ENCODE data around the gene DOCK11.

DOCK11 gene

DNA sequence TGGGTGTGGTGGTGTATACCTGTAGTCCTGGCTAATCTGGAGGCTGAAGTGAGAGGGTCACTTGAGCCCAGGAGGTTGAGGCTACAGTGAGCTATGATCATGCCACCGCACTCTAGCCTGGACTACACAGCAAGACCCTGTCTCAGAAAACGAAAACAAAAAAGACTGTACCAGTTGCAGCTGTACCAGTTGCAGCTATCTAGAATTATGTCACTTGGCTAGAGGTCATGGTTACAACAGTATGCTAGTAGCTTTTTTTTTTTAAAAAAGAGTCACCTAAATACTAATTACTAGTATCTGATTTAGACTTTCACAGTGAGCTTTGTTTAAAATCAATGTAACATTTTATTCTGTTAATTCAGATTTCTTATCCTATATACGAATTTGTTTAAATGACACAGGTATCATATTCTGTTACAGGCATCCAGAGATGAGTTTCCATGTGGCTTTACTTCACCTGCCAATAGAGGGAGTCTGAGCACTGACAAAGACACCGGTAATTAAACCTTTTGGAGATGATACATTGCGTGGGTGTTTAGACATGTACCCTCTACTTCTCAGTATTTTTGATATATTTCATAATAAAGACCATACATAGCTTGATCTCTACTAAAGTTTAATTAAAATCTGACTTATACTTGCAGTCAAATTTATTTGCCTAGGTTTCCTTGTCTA lies 131.6 kb downstream of the DOCK11 start:
- Histone ChIP-seq H3K9ac (ENCODE audit: low read depth, low read length, poor library complexity, severe bottlenecking) (no peak overlapping the region), H3K9me2 (replicated peaks; ENCODE audit: low read depth, low read length) (no peaks in the 10 kb centered on the region), H3K4me2 (ENCODE audit: low read depth, low read length, poor library complexity, severe bottlenecking) (no peak overlapping the region), H3K36me3 (ENCODE audit: insufficient read depth, low read length) (peaks cover 9% of the 10 kb centered on the region; the same call in 1 of the 2 replicates), H4K20me1 (ENCODE audit: insufficient read depth, low read length, poor library complexity, severe bottlenecking) (no peaks in the 10 kb centered on the region), H2AFZ (ENCODE audit: low read length) (no peak overlapping the region), H3K4me3 (ENCODE audit: low read length, poor library complexity, severe bottlenecking) (no peak overlapping the region), H3K4me1 (ENCODE audit: insufficient read depth, low read length, poor library complexity, severe bottlenecking) (no peaks in the 10 kb centered on the region), H3K9me3 (ENCODE audit: insufficient read depth, low read depth, low read length) (no peaks in the 10 kb centered on the region), H3F3A (ENCODE audit: low read depth) (no peaks in the 10 kb centered on the region), H3K27me3 (ENCODE audit: insufficient read depth, low read length, poor library complexity, severe bottlenecking) (no peaks in the 10 kb centered on the region), H3K79me2 (ENCODE audit: insufficient read depth, low read length) (no peaks in the 10 kb centered on the region)
- TF ChIP-seq EZH2phosphoT487 (IDR thresholded peaks at IDR 0.05; ENCODE audit: borderline replicate concordance): no peak
- TF ChIP-seq, protein P1, sequence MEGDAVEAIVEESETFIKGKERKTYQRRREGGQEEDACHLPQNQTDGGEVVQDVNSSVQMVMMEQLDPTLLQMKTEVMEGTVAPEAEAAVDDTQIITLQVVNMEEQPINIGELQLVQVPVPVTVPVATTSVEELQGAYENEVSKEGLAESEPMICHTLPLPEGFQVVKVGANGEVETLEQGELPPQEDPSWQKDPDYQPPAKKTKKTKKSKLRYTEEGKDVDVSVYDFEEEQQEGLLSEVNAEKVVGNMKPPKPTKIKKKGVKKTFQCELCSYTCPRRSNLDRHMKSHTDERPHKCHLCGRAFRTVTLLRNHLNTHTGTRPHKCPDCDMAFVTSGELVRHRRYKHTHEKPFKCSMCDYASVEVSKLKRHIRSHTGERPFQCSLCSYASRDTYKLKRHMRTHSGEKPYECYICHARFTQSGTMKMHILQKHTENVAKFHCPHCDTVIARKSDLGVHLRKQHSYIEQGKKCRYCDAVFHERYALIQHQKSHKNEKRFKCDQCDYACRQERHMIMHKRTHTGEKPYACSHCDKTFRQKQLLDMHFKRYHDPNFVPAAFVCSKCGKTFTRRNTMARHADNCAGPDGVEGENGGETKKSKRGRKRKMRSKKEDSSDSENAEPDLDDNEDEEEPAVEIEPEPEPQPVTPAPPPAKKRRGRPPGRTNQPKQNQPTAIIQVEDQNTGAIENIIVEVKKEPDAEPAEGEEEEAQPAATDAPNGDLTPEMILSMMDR (conservative IDR thresholded peaks at IDR 0.05; ENCODE audit: low read length): peak; percentile 52

DNA sequence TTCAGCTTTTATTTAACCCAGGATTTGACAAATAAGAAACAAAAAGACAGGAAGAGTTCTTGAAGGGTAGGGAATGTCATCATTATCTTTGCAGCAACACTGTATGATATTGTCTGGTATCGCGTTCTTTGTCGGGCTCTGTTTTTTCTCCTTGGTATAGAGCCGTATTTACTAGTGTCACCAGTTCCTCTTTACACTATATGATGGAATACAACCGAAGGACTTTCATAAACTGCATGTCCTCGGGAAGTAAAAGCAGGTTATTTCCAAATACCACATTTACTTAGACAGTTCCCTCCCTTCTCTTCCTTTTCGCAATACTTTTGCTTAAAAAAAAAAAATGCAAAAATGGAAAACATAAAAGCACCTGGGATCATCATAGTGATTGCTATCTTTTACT lies 135.2 kb downstream of the DOCK11 start:
- H3K27me3 ChIP-seq (ENCODE audit: insufficient read depth, low read length, poor library complexity, severe bottlenecking): no peaks in the 10 kb centered on the region
- H3K4me3 ChIP-seq (ENCODE audit: low read length, poor library complexity, severe bottlenecking): no peak overlapping the region
- no peak overlapping the region for H3K4me2 ChIP-seq (ENCODE audit: low read depth, low read length, poor library complexity, severe bottlenecking)
- H2AFZ ChIP-seq (ENCODE audit: low read length): no peak overlapping the region
- H3K9me2 ChIP-seq (replicated peaks; ENCODE audit: low read depth, low read length): no peaks in the 10 kb centered on the region
- H4K20me1 ChIP-seq (ENCODE audit: insufficient read depth, low read length, poor library complexity, severe bottlenecking): no peaks in the 10 kb centered on the region
- H3K9ac ChIP-seq (ENCODE audit: low read depth, low read length, poor library complexity, severe bottlenecking): no peak overlapping the region
- TF ChIP-seq, protein P1 (conservative IDR thresholded peaks at IDR 0.05; ENCODE audit: low read length): no peak
- no peak for TF ChIP-seq EZH2phosphoT487 (IDR thresholded peaks at IDR 0.05; ENCODE audit: borderline replicate concordance)
- no peaks in the 10 kb centered on the region for H3K9me3 ChIP-seq (ENCODE audit: insufficient read depth, low read depth, low read length)
- no peaks in the 10 kb centered on the region for H3F3A ChIP-seq (ENCODE audit: low read depth)
- H3K79me2 ChIP-seq (ENCODE audit: insufficient read depth, low read length): no peaks in the 10 kb centered on the region
- H3K36me3 ChIP-seq (ENCODE audit: insufficient read depth, low read length): peaks cover 11% of the 10 kb centered on the region; the same call in 1 of the 2 replicates
- no peaks in the 10 kb centered on the region for H3K4me1 ChIP-seq (ENCODE audit: insufficient read depth, low read length, poor library complexity, severe bottlenecking)

- H4K20me1 ChIP-seq (ENCODE audit: insufficient read depth, low read length, poor library complexity, severe bottlenecking): no peaks in the 10 kb centered on the region
- no peaks in the 10 kb centered on the region for H3K9me3 ChIP-seq (ENCODE audit: insufficient read depth, low read depth, low read length)
- no peak for TF ChIP-seq EZH2phosphoT487 (IDR thresholded peaks at IDR 0.05; ENCODE audit: borderline replicate concordance)
- TF ChIP-seq, protein P1 (conservative IDR thresholded peaks at IDR 0.05; ENCODE audit: low read length): no peak
- no peaks in the 10 kb centered on the region for H3K4me1 ChIP-seq (ENCODE audit: insufficient read depth, low read length, poor library complexity, severe bottlenecking)
- H3K79me2 ChIP-seq (ENCODE audit: insufficient read depth, low read length): no peaks in the 10 kb centered on the region
- no peak overlapping the region for H2AFZ ChIP-seq (ENCODE audit: low read length)
- no peak overlapping the region for H3K4me3 ChIP-seq (ENCODE audit: low read length, poor library complexity, severe bottlenecking)
- no peak overlapping the region for H3K4me2 ChIP-seq (ENCODE audit: low read depth, low read length, poor library complexity, severe bottlenecking)
- no peaks in the 10 kb centered on the region for H3K27me3 ChIP-seq (ENCODE audit: insufficient read depth, low read length, poor library complexity, severe bottlenecking)
- no peaks in the 10 kb centered on the region for H3K9me2 ChIP-seq (replicated peaks; ENCODE audit: low read depth, low read length)
- no peaks in the 10 kb centered on the region for H3F3A ChIP-seq (ENCODE audit: low read depth)
- peaks cover 13% of the 10 kb centered on the region; the same call in 1 of the 2 replicates for H3K36me3 ChIP-seq (ENCODE audit: insufficient read depth, low read length)
- no peak overlapping the region for H3K9ac ChIP-seq (ENCODE audit: low read depth, low read length, poor library complexity, severe bottlenecking)
Measured at GRCh38 chrX:118631586-118631985, 136.0 kb downstream of the DOCK11 start.
